ENCODE measurements around the gene NTRK3.

NTRK3 gene

GRCh38 chr15:87943626-87944025 is 312.9 kb downstream of the NTRK3 start:
- no peak for TF ChIP-seq REST (IDR thresholded peaks at IDR 0.05; ENCODE audit: insufficient replicate concordance, low read depth)
- TF ChIP-seq POLR2AphosphoS5 (IDR thresholded peaks at IDR 0.05; ENCODE audit: low read depth): no peak
- TF ChIP-seq GABPA (IDR thresholded peaks at IDR 0.05; ENCODE audit: low read depth): no peak
- no peak for TF ChIP-seq SPI1 (IDR thresholded peaks at IDR 0.05; ENCODE audit: borderline replicate concordance, low read depth)
- TF ChIP-seq CTCF (IDR thresholded peaks at IDR 0.05; ENCODE audit: insufficient read depth, low read length): no peak
- no peak overlapping the region for H3K27ac ChIP-seq (replicated peaks)
- H3K4me3 ChIP-seq (replicated peaks; ENCODE audit: insufficient read depth, low read length): no peak overlapping the region
- H3K27me3 ChIP-seq (ENCODE audit: insufficient read depth, poor library complexity, severe bottlenecking): peaks cover 2% of the 10 kb centered on the region
- DNase-seq (ENCODE audit: low read depth in 1 of 2, low spot score in 1 of 2): no peak

DNA sequence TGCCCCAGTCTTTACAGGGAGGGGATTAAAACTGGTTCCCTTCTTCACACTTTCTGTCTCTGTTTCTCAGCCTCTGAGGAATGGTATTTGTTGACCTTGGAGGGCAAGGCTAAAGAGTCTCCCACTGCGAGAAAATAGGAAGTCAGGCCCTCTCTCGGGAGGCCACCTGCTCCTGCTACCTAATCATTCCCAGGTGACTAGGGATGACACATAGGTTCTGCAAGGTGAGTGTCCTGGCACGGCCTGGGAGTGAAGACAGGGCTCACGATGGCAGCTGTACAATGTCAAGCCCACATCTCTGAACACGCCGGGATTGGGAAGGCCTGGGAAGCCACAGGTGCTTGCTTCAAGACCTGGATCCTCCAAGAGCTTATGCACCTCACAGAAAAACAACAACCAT is 314.2 kb downstream of the NTRK3 start:
- no peak for DNase-seq (ENCODE audit: low read depth in 1 of 2, low spot score in 1 of 2)
- no peak for TF ChIP-seq CTCF (IDR thresholded peaks at IDR 0.05; ENCODE audit: insufficient read depth, low read length)
- no peak for TF ChIP-seq REST (IDR thresholded peaks at IDR 0.05; ENCODE audit: insufficient replicate concordance, low read depth)
- TF ChIP-seq GABPA (IDR thresholded peaks at IDR 0.05; ENCODE audit: low read depth): no peak
- TF ChIP-seq POLR2AphosphoS5 (IDR thresholded peaks at IDR 0.05; ENCODE audit: low read depth): no peak
- TF ChIP-seq SPI1 (IDR thresholded peaks at IDR 0.05; ENCODE audit: borderline replicate concordance, low read depth): no peak
- H3K27me3 ChIP-seq (ENCODE audit: insufficient read depth, poor library complexity, severe bottlenecking): peaks cover 8% of the 10 kb centered on the region
- no peak overlapping the region for H3K4me3 ChIP-seq (replicated peaks; ENCODE audit: insufficient read depth, low read length)
- no peak overlapping the region for H3K27ac ChIP-seq (replicated peaks)

DNA sequence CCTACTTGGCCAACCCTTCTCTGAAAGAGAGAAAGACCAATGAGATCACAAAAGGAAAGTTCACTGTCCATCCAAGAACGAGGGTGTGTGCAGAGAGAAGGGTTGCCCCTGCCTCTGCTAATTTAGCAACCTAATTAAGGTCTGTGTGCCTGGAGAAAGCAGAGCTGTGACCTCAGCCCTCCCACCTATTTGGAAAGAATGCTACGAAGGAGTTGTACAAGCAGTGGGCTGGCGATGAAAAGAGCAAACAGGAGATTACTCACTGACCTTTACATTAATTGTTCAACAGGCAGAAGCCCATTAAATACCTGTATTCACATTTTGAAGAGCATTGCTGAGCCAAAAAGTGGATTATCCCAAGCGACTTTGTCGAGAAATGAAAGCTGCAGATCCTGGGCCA is 314.9 kb downstream of the NTRK3 start:
- TF ChIP-seq REST (IDR thresholded peaks at IDR 0.05; ENCODE audit: insufficient replicate concordance, low read depth) (no peak), POLR2AphosphoS5 (IDR thresholded peaks at IDR 0.05; ENCODE audit: low read depth) (no peak), GABPA (IDR thresholded peaks at IDR 0.05; ENCODE audit: low read depth) (no peak), SPI1 (IDR thresholded peaks at IDR 0.05; ENCODE audit: borderline replicate concordance, low read depth) (no peak), CTCF (IDR thresholded peaks at IDR 0.05; ENCODE audit: insufficient read depth, low read length) (no peak)

More for the DNA sequence above, 314.9 kb downstream of the NTRK3 start:
- Histone ChIP-seq H3K4me3 (replicated peaks; ENCODE audit: insufficient read depth, low read length) (no peak overlapping the region), H3K27ac (replicated peaks) (no peak overlapping the region), H3K27me3 (ENCODE audit: insufficient read depth, poor library complexity, severe bottlenecking) (peaks cover 8% of the 10 kb centered on the region)
- no peak for DNase-seq (ENCODE audit: low read depth in 1 of 2, low spot score in 1 of 2)
